Measurements from ENCODE around the gene CRHR1. TPM values are rescaled to one million over a fixed set of nuclear protein-coding genes. Genes with fewer than 3 reads are reported as not detected.

The CRHR1 gene
- total RNA-seq, 1 experiment from 2014 or later = 1.6 TPM

DNA sequence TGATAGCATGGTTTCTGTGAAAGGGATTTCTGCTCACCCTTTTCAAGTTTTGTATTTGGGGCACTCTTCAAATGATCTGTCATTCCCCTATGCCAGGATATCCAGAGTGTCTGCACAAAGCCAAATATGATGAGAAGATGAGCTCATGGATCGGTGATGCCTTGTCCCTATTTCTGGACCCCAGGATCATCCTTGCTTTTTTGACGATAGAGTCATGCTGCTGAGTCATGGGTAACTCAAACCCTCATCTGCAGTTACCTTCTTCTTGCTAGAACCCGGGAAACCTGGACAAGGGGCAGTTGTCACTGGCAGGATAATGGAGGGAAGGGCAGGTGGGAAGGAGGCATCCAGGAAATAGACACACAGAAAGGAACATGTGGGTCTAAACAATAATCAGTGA is 92.4 kb downstream of the CRHR1 start:
- ATAC-seq = no peak
- peaks cover 2% of the 10 kb centered on the region for H3K4me1 Mint-ChIP-seq
- no peak overlapping the region for H3K4me3 Mint-ChIP-seq
- peaks cover 19% of the 10 kb centered on the region for H3K27me3 Mint-ChIP-seq (ENCODE audit: low read depth)
- TF ChIP-seq, protein P1, sequence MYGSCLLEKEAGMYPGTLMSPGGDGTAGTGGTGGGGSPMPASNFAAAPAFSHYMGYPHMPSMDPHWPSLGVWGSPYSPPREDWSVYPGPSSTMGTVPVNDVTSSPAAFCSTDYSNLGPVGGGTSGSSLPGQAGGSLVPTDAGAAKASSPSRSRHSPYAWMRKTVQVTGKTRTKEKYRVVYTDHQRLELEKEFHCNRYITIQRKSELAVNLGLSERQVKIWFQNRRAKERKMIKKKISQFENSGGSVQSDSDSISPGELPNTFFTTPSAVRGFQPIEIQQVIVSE (CRISPR knock-in tag; IDR thresholded peaks at IDR 0.05; ENCODE audit: borderline replicate concordance) = no peak
- TF ChIP-seq, protein P2, sequence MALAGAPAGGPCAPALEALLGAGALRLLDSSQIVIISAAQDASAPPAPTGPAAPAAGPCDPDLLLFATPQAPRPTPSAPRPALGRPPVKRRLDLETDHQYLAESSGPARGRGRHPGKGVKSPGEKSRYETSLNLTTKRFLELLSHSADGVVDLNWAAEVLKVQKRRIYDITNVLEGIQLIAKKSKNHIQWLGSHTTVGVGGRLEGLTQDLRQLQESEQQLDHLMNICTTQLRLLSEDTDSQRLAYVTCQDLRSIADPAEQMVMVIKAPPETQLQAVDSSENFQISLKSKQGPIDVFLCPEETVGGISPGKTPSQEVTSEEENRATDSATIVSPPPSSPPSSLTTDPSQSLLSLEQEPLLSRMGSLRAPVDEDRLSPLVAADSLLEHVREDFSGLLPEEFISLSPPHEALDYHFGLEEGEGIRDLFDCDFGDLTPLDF (CRISPR knock-in tag; IDR thresholded peaks at IDR 0.05) = no peak
- ChIA-PET CTCF (interaction anchor here (1.2 to 1.5 kb wide), 2 partner anchors 18 to 92 kb away, joined by 3 to 4 read pairs; partner anchors contain the start of genes CRHR1 and MAPT), POLR2A (no interaction called here)
- H3K36me3 Mint-ChIP-seq = no peaks in the 10 kb centered on the region
- DNase-seq (ENCODE audit: low spot score) = no peak
- H3K27ac Mint-ChIP-seq = no peak overlapping the region
- H3K9me3 Mint-ChIP-seq = peaks cover 6% of the 10 kb centered on the region; the same call in 1 of the 2 replicates

DNA sequence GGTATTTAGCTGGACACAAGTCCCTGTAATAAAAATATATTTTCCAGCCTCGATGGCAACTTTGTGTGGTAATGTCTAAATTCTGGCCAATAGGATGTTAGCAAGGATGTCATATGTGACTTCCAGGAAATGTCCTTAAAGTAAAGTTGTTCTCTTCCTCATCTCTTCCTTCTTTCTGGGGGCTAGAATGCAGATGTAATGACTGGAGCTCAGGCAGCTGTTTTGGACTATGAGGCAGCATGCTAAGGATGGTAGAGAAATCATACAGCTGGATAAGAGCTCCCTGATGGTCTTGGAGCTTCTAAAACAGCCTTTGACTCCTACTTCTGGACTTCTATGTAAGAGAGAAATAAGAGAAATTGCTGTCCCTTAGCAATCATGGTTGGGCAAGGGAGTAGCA is 93.3 kb downstream of the CRHR1 start:
- H3K4me3 Mint-ChIP-seq = no peak overlapping the region
- H3K27ac Mint-ChIP-seq = no peak overlapping the region
- peaks cover 2% of the 10 kb centered on the region for H3K4me1 Mint-ChIP-seq
- peaks cover 6% of the 10 kb centered on the region; the same call in 1 of the 2 replicates for H3K9me3 Mint-ChIP-seq
- no peaks in the 10 kb centered on the region for H3K36me3 Mint-ChIP-seq
- no peak for DNase-seq (ENCODE audit: low spot score)
- ChIA-PET CTCF (interaction anchor here (1.2 to 1.5 kb wide), 2 partner anchors 17 to 93 kb away, joined by 3 to 4 read pairs; partner anchors contain the start of genes CRHR1 and MAPT), POLR2A (no interaction called here)
- ATAC-seq = no peak
- TF ChIP-seq FOXK1 (CRISPR knock-in tag; IDR thresholded peaks at IDR 0.05) = no peak
- TF ChIP-seq, protein P3, sequence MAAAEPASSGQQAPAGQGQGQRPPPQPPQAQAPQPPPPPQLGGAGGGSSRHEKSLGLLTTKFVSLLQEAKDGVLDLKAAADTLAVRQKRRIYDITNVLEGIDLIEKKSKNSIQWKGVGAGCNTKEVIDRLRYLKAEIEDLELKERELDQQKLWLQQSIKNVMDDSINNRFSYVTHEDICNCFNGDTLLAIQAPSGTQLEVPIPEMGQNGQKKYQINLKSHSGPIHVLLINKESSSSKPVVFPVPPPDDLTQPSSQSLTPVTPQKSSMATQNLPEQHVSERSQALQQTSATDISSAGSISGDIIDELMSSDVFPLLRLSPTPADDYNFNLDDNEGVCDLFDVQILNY (CRISPR knock-in tag; IDR thresholded peaks at IDR 0.05) = no peak
- TF ChIP-seq, protein P4, sequence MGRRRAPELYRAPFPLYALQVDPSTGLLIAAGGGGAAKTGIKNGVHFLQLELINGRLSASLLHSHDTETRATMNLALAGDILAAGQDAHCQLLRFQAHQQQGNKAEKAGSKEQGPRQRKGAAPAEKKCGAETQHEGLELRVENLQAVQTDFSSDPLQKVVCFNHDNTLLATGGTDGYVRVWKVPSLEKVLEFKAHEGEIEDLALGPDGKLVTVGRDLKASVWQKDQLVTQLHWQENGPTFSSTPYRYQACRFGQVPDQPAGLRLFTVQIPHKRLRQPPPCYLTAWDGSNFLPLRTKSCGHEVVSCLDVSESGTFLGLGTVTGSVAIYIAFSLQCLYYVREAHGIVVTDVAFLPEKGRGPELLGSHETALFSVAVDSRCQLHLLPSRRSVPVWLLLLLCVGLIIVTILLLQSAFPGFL (CRISPR knock-in tag; IDR thresholded peaks at IDR 0.05; ENCODE audit: borderline replicate concordance) = no peak
- peak; percentile 80; the same call in 1 of the 2 replicates for TF ChIP-seq GTF2I (CRISPR knock-in tag; conservative IDR thresholded peaks at IDR 0.05)
- no peak for TF ChIP-seq ZNF396 (CRISPR knock-in tag; IDR thresholded peaks at IDR 0.05; ENCODE audit: borderline replicate concordance)
- TF ChIP-seq TEAD1 (CRISPR knock-in tag; IDR thresholded peaks at IDR 0.05) = no peak
- TF ChIP-seq RELA (CRISPR knock-in tag; IDR thresholded peaks at IDR 0.05; ENCODE audit: borderline replicate concordance) = no peak
- H3K27me3 Mint-ChIP-seq (ENCODE audit: low read depth) = peaks cover 20% of the 10 kb centered on the region

DNA sequence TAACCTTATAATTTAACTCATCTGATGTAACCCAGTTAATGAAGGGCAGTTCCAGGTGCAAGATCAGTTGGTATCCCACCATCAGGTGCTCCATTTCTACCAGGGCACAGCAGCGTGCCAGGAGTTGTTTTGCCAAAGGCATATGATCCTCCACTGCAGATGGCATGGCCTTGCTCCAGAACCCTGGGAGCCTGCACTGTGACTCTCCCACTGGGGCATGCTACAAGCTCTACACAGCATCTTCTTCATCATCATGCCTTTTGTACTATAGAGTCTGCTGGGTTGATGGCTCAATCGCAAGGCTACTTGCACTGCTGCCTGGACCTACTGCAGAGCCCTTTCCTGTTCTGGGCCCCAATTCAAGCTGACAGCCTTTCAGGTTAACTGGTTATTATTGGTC is 98.9 kb downstream of the CRHR1 start:
- Mint-ChIP-seq H3K4me3 (no peak overlapping the region), H3K9me3 (no peaks in the 10 kb centered on the region), H3K27ac (no peak overlapping the region), H3K4me1 (no peaks in the 10 kb centered on the region), H3K36me3 (no peaks in the 10 kb centered on the region), H3K27me3 (ENCODE audit: low read depth) (peaks cover 19% of the 10 kb centered on the region)
- TF ChIP-seq, protein P1 (CRISPR knock-in tag; IDR thresholded peaks at IDR 0.05; ENCODE audit: borderline replicate concordance) = no peak
- TF ChIP-seq, protein P5, sequence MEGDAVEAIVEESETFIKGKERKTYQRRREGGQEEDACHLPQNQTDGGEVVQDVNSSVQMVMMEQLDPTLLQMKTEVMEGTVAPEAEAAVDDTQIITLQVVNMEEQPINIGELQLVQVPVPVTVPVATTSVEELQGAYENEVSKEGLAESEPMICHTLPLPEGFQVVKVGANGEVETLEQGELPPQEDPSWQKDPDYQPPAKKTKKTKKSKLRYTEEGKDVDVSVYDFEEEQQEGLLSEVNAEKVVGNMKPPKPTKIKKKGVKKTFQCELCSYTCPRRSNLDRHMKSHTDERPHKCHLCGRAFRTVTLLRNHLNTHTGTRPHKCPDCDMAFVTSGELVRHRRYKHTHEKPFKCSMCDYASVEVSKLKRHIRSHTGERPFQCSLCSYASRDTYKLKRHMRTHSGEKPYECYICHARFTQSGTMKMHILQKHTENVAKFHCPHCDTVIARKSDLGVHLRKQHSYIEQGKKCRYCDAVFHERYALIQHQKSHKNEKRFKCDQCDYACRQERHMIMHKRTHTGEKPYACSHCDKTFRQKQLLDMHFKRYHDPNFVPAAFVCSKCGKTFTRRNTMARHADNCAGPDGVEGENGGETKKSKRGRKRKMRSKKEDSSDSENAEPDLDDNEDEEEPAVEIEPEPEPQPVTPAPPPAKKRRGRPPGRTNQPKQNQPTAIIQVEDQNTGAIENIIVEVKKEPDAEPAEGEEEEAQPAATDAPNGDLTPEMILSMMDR (IDR thresholded peaks at IDR 0.05) = no peak
- no peak for TF ChIP-seq CBFB (CRISPR knock-in tag; IDR thresholded peaks at IDR 0.05; ENCODE audit: low read depth)
- TF ChIP-seq, protein P6, sequence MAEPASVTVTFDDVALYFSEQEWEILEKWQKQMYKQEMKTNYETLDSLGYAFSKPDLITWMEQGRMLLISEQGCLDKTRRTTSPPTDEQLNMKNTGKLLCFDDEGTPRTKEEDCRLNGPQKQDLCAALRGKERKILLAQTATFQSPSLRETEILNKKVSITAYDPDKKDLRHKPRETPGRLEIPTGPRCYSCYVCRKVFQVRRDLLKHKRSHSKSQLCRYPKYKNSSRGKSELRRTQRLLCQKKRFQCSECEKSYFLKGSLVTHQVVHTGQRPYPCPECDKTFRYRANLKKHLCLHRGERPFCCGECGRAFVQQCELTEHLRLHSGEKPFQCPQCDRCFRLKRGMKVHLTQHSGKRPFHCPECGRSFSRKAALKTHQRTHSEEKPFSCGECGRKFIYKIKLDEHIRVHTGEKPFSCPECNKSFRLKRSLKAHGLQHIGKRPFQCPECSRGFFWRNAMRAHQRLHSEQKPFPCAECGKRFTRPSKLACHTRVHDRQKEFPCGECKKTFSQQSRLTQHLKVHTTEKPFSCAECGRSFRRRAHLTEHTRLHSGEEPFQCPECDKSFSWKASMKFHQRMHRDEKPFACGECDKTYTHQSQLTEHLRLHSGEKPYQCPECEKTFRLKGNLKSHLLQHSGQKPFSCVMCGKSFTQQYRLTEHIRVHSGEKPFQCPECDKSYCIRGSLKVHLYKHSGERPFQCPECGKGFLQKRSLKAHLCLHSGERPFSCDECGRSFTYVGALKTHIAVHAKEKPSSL (CRISPR knock-in tag; conservative IDR thresholded peaks at IDR 0.05) = no peak
- TF ChIP-seq JAZF1 (CRISPR knock-in tag; IDR thresholded peaks at IDR 0.05) = no peak
- TF ChIP-seq, protein P7, sequence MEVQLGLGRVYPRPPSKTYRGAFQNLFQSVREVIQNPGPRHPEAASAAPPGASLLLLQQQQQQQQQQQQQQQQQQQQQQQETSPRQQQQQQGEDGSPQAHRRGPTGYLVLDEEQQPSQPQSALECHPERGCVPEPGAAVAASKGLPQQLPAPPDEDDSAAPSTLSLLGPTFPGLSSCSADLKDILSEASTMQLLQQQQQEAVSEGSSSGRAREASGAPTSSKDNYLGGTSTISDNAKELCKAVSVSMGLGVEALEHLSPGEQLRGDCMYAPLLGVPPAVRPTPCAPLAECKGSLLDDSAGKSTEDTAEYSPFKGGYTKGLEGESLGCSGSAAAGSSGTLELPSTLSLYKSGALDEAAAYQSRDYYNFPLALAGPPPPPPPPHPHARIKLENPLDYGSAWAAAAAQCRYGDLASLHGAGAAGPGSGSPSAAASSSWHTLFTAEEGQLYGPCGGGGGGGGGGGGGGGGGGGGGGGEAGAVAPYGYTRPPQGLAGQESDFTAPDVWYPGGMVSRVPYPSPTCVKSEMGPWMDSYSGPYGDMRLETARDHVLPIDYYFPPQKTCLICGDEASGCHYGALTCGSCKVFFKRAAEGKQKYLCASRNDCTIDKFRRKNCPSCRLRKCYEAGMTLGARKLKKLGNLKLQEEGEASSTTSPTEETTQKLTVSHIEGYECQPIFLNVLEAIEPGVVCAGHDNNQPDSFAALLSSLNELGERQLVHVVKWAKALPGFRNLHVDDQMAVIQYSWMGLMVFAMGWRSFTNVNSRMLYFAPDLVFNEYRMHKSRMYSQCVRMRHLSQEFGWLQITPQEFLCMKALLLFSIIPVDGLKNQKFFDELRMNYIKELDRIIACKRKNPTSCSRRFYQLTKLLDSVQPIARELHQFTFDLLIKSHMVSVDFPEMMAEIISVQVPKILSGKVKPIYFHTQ (CRISPR knock-in tag; IDR thresholded peaks at IDR 0.05) = no peak
- no peak for TF ChIP-seq RORB (CRISPR knock-in tag; IDR thresholded peaks at IDR 0.05)
- no peak for TF ChIP-seq ZNF232 (CRISPR knock-in tag; IDR thresholded peaks at IDR 0.05)
- TF ChIP-seq, protein P8, sequence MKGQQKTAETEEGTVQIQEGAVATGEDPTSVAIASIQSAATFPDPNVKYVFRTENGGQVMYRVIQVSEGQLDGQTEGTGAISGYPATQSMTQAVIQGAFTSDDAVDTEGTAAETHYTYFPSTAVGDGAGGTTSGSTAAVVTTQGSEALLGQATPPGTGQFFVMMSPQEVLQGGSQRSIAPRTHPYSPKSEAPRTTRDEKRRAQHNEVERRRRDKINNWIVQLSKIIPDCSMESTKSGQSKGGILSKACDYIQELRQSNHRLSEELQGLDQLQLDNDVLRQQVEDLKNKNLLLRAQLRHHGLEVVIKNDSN (CRISPR knock-in tag; IDR thresholded peaks at IDR 0.05) = no peak
- TF ChIP-seq OVOL2 (CRISPR knock-in tag; IDR thresholded peaks at IDR 0.05; ENCODE audit: borderline replicate concordance) = no peak
- DNase-seq (ENCODE audit: low spot score) = no peak
- CTCF ChIA-PET = no interaction called here
- POLR2A ChIA-PET = no interaction called here
- ATAC-seq = no peak
